Activated naive CD8-positive, alpha-beta T cell treated with anti-CD3 and anti-CD28 coated beads for 36 hours (primary cell): Measurements from ENCODE around the gene NOP14. TPM values are rescaled to one million over a fixed set of nuclear protein-coding genes. Genes with fewer than 3 reads are reported as not detected.
A peak's percentile ranks its signal among the peaks of the same experiment; 100 is the strongest.
"Not testable (repeated sequence)": the region's sequence is repeated elsewhere in the genome, so short reads cannot be mapped to it uniquely, and the experiment has no call there.

Source experiments
- DNase-seq: peaks from one replicate; pipeline ENCODE4 v3.0.0; 2021
- H3K27ac Mint-ChIP-seq: one replicate; pipeline ENCODE4 v1.8.0; 2022; ENCODE audit warnings: mild to moderate bottlenecking, moderate library complexity, mixed read lengths
- H3K27me3 Mint-ChIP-seq: one replicate; pipeline ENCODE4 v1.8.0; 2022; ENCODE audit warnings: mild to moderate bottlenecking, mixed read lengths
- H3K36me3 Mint-ChIP-seq: one replicate; pipeline ENCODE4 v1.8.0; 2021; ENCODE audit warnings: mild to moderate bottlenecking, mixed read lengths
- H3K4me1 Mint-ChIP-seq: one replicate; pipeline ENCODE4 v1.8.0; 2021; ENCODE audit warnings: mixed read lengths
- H3K4me3 Mint-ChIP-seq: one replicate; pipeline ENCODE4 v1.8.0; 2022; ENCODE audit warnings: mild to moderate bottlenecking, moderate library complexity, mixed read lengths
- H3K9me3 Mint-ChIP-seq: one replicate; pipeline ENCODE4 v1.8.0; 2022; ENCODE audit warnings: mixed read lengths
- total RNA-seq, 2 experiments: library from RNA; stranded (reverse); gene quantifications; one replicate each; pipeline ENCODE4 v1.2.3, GENCODE V29; 2021

NOP14 gene
- total RNA-seq, 2 experiments from 2014 or later = 99.1 to 102 TPM

DNA sequence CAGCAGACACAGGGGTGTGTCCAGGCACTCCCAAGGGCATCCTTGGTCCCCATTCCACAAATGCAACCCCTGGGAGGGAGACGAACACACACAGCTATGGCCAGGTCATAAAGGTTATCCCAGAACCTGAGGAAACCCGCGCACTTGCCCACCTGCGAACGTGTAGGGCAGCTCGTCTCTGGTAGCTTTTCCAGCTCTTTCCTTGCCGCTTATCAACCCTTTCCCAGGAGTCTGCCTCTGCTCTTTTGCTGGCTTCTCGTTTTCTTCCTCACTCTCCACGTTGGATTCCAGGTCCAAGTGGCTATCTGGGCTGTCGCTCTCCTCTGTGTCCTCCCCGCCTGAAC is 13.5 kb downstream of the NOP14 start:
- Mint-ChIP-seq H3K4me3 (no peak overlapping the region), H3K9me3 (no peaks in the 10 kb centered on the region), H3K4me1 (peaks cover 15% of the 10 kb centered on the region), H3K27me3 (no peaks in the 10 kb centered on the region), H3K27ac (no peak overlapping the region), H3K36me3 (peaks cover 44% of the 10 kb centered on the region)
- DNase-seq = no peak

DNA sequence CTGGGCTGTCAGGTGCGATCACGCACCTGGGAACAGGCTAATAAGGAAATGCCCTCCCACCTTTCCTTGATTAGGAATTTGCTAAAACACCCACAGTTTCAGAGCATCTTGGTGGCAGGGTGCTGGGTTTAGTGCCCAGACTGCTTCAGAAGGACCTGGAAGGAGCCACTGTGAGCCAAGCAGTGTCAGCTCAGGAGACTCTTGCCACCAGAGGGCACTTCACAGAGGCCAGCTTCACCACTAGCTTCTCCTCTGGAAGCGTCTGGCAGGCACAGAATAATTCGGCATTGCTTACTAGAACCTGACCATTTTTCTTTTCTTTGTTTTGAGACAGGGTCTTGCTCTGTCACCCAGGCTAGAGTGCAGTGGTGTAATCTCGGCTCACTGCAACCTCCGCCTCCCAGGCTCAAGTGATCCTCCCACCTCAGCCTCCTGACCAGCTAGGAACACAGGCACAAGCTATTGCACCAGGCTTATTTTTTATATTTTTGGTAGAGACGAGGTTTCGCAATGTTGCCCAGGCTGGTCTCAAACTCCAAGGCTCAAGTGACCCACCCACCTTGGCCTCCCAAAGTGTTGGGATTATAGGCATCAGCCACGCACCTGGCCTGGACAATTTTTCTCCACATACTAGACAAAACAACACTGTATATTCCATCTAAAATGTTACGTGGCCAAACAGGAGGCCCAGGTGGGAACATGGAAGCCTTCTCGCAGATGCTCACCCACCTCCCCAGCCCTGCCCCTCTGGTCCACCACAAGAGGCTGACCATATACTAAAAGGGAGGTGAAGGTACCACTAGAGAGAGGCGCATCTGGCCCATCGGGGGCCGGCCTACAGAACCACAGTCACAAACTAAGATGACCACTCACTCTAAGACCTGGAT is 14.1 kb downstream of the NOP14 start:
- H3K36me3 Mint-ChIP-seq = peaks cover 41% of the 10 kb centered on the region
- no peak for DNase-seq
- H3K27me3 Mint-ChIP-seq = no peaks in the 10 kb centered on the region
- H3K27ac Mint-ChIP-seq = peak overlapping the region; percentile 45
- no peak overlapping the region for H3K4me3 Mint-ChIP-seq
- no peaks in the 10 kb centered on the region for H3K9me3 Mint-ChIP-seq
- peaks cover 10% of the 10 kb centered on the region for H3K4me1 Mint-ChIP-seq

DNA sequence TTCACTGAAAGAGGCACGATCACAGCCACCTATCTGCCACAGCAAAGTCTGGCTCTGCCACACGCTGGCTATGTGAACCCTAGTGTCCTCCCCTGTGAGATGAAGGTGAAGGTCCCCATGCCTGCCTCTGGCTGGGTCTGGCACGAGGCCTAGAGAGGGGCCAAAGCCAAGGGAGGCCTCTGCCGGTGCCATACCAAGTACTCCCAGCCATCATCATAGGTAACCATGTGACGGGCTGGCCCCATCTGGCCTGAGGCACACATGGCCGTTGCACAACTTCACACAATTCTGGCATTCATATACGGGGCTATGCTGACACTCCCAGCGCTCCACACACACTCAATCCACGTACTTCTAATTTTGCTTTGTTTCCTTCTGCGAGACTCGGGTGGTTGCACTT is 15.3 kb downstream of the NOP14 start:
- no peak for DNase-seq
- Mint-ChIP-seq H3K27ac (no peak overlapping the region), H3K36me3 (peaks cover 34% of the 10 kb centered on the region), H3K9me3 (no peaks in the 10 kb centered on the region), H3K4me1 (peaks cover 9% of the 10 kb centered on the region), H3K4me3 (no peak overlapping the region), H3K27me3 (no peaks in the 10 kb centered on the region)

DNA sequence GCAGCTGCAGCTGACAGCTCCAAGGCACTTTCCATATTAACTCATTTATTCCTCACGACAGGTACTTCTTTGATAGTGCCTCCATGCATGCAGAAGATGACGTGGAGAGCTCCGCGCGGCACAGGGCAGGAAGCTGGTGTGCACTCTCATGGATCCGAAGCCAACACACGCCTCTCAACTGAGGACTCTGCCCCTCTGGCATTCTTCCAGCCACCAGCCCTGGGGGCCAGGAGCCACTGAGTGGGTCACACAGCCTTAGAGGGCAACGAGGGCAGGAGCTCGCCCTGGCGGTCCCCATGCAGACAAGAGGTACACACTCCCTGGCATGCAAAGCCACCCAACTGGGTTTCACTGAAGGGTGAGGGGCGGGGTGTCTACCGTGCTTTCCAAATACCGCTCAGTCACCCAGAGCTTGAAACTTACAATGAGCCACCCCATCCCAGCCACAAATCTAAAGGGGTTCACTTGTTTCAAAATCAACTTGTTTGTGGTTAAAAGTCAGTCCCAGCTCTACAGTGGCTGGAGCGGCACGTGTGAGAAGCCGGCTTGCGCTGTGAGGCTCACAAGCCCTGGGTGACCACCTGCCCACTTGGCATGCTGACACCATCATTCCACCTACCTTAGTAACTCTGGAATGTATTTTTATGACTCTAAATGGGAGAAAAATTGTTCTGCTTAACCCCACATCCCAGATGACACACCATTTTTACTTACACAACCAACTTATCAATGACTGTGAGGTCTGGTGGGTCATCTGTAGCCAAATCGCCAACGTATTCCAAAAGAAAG is 16.2 kb downstream of the NOP14 start:
- no peak for DNase-seq
- H3K9me3 Mint-ChIP-seq = no peaks in the 10 kb centered on the region
- H3K4me3 Mint-ChIP-seq = no peak overlapping the region
- no peaks in the 10 kb centered on the region for H3K27me3 Mint-ChIP-seq
- peaks cover 34% of the 10 kb centered on the region for H3K36me3 Mint-ChIP-seq
- H3K4me1 Mint-ChIP-seq = peaks cover 6% of the 10 kb centered on the region
- no peak overlapping the region for H3K27ac Mint-ChIP-seq

DNA sequence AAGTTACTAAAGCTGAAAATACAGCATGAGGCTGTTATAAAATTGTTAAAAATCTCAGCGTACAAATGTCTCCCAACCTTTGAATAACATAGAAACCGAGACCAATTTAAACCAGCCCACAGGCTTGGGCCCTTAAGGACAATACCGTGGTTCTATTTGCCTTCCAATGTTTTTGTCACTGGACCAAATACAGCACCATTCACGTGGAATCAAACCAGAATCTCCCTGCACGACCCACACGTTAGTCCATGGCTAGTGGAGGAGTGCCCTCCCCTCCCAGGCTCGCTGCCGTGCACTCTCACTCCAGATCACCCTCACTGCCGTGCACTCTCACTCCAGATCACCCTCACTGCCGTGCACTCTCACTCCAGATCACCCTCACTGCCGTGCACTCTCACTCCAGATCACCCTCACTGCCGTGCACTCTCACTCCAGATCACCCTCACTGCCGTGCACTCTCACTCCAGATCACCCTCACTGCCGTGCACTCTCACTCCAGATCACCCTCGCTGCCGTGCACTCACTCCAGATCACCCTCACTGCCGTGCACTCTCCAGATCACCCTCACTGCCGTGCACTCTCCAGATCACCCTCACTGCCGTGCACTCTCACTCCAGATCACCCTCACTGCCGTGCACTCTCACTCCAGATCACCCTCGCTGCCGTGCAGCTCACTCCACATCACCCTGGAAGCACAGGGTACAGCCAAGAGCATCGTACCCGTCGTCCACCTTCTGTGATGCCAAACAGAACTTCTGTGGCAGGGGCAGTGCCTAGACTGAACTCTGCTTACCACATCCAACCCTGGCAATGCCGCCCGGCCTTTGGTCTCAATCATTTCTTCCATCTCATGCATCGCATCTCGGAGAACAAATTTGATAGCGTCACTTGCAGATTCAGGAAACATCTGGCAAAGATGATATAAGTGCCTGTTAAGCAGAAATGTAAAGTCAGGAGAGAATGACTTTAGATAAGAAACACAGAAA is 17.3 kb downstream of the NOP14 start:
- H3K9me3 Mint-ChIP-seq, DNase-seq, H3K27me3 Mint-ChIP-seq, H3K4me1 Mint-ChIP-seq, H3K27ac Mint-ChIP-seq, H3K4me3 Mint-ChIP-seq: not testable (repeated sequence)
- peaks cover 29% of the 10 kb centered on the region for H3K36me3 Mint-ChIP-seq

DNA sequence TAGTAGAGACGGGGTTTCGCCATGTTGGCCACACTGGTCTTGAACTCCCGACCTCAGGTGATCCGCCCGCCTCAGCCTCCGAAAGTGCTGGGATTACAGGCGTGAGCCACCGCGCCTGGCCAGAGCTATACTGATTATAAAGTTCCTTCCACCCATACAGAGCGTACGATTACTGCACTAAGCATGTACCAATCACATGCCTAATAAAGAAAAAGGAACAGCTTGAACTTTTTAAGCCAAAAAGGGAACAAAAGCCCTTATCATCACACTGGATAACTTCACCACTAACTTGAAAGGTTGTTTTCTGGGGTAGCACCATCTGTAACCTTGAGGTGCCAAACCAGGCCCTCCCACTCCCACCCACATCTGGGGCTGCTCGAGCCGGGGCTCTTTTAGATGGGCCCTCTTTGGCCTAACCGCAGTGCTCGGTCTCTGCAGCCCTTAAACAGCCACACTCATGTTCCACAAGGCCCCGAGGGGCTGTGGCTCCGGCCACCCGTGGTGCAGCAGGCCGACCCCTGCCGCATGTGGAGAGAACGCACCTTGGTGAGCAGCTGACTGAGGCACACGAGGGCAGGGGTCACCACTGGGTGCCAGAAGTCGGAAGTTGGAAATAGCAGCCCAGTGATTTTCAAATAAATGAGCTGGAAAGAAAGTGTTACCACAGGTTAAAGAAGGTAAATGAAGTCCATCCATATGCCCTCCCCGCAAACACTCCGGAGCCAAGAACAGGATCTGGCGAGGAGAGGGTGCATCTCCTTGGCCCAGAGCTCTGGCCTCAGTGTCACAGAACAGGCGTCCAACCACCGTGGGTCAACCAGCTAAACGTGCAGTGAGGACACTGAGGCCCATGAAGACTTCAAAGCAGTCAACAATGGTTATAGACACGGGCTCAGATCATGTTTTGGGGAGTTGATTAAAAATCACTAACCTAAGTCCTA is 18.4 kb downstream of the NOP14 start:
- Mint-ChIP-seq H3K4me1 (peaks cover 5% of the 10 kb centered on the region), H3K27me3 (no peaks in the 10 kb centered on the region), H3K27ac (no peak overlapping the region), H3K4me3 (no peak overlapping the region), H3K9me3 (no peaks in the 10 kb centered on the region), H3K36me3 (peaks cover 34% of the 10 kb centered on the region)
- no peak for DNase-seq

DNA sequence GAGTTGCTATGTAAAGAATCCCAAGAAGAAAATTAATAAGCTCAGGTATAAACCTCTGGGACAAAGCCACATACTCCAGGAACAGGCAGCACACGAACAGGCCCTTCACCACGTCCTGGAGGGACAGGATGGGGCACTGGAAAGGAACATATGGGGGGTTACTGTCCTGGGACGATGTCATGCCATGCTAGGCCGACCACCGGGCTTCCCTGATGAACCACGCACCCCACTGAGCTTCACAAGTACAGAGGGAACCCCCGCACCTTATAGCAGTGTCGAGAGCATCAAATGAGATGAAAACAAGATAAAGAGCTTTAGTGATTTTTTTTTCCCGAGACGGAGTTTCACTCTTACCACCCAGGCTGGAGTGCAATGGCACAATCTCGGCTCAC is 19.1 kb downstream of the NOP14 start:
- Mint-ChIP-seq H3K4me3 (no peak overlapping the region), H3K36me3 (peaks cover 40% of the 10 kb centered on the region), H3K27ac (peak overlapping the region; percentile 66), H3K4me1 (peaks cover 5% of the 10 kb centered on the region), H3K9me3 (no peaks in the 10 kb centered on the region), H3K27me3 (no peaks in the 10 kb centered on the region)
- DNase-seq = no peak

DNA sequence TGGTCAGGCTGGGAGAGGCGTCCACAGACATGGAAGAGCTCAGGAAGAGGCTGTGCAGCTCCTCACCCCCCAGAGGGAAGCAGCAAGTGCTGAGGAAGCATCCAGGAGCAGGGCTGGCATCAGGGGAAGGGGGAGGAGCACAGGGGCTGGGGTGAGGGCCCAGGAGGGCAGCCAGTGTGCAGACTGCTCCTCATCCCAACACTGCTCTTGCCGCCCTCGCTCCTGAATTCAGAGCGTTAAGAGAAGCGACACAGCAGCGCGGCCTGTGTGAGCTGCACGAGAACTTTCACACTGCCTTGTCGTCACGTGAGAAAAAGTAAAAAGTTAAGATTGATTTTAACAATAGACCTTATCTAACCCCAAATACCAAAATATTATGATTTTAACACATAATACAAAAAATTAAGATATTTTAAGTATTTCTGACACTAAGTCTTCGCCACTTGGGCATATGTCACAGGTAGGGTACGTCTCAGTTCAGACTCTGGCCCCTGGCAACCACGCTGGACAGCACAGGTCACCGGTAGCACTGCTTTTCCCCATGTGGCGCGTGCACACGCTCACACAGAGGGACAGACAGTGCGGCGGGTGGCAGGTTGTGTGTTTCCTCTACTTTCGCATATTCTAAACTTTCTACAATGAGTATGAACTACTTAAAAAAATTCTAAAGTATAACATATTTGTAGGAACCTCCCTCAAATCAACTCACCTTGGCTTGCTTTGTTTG is 19.7 kb downstream of the NOP14 start:
- no peak for DNase-seq
- peak overlapping the region; percentile 32 for H3K4me3 Mint-ChIP-seq

DNA sequence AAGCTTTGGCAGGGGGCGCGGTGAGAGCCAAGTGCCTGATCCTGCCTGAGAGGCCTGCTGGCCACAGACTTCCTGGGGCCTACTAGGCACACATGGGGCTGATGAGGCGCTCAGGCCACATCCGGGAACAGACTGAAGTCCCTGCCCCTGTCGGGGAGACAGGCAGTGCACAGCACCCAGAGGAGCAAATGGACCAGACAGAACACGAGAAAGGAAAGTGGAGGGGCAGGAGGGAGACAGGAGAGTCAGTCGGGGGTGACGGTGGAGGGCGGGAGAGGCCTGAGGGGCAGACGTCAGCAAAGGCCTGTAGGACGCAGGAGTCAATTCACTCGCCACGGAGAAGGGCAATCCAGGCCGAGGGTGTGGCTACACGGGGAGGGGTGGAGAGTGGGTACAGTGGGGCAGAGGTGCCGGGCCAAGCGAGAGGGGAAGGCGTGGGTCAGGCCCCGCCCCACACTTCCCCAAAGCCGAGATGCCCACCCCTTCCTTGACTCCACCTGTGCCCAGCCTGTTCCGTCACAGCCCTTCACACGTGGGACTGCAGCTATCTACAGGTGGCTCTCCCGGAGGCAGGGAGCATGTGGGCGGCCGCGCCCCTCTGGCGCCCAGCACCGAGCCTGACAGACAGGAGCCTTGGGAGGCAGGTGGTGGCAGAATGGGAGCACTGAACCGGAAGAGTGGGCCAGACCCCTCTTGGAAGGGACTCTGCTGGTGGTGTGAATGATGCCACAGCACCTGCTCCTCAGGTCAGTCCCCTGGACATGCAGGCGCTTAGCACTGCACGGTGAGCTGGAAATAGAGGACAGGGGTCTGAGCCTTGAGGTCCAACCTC is 20.5 kb downstream of the NOP14 start:
- Mint-ChIP-seq H3K27ac (peak overlapping the region; percentile 72), H3K9me3 (no peaks in the 10 kb centered on the region), H3K4me3 (peak overlapping the region; percentile 38), H3K27me3 (no peaks in the 10 kb centered on the region), H3K4me1 (peaks cover 13% of the 10 kb centered on the region), H3K36me3 (peaks cover 42% of the 10 kb centered on the region)
- no peak for DNase-seq

More for the DNA sequence above, 19.7 kb downstream of the NOP14 start:
- no peaks in the 10 kb centered on the region for H3K27me3 Mint-ChIP-seq
- H3K36me3 Mint-ChIP-seq = peaks cover 41% of the 10 kb centered on the region
- H3K9me3 Mint-ChIP-seq = no peaks in the 10 kb centered on the region
- H3K4me1 Mint-ChIP-seq = peaks cover 8% of the 10 kb centered on the region
- H3K27ac Mint-ChIP-seq = peak overlapping the region; percentile 71

DNA sequence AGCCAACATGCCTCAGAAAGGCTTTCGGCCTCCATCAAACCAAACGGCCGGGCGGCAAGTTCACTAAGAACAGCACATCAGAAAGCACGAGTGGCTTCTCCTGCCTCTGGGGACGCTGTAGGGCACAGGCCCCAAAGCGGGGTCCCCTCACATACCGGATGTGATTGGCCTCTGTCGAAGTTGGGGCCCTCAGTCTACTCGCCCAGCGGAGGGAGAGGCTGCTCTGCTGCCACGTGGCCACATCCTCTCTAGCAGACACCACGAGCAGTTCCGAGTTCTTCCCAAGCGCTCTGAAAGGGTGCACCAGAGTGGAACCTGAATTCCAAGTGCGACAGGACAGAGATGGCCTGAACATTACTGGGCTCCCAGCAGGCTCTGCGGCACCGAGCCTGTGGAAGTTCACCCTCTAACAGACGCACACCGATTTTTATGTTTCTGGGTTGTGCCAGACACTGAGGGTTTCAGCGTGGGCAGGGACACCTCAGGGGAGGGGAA is 21.1 kb downstream of the NOP14 start:
- no peak overlapping the region for H3K4me3 Mint-ChIP-seq
- H3K27ac Mint-ChIP-seq = peak overlapping the region; percentile 72
- H3K9me3 Mint-ChIP-seq = no peaks in the 10 kb centered on the region
- no peak for DNase-seq
- H3K36me3 Mint-ChIP-seq = peaks cover 47% of the 10 kb centered on the region
- peaks cover 18% of the 10 kb centered on the region for H3K4me1 Mint-ChIP-seq
- H3K27me3 Mint-ChIP-seq = no peaks in the 10 kb centered on the region

DNA sequence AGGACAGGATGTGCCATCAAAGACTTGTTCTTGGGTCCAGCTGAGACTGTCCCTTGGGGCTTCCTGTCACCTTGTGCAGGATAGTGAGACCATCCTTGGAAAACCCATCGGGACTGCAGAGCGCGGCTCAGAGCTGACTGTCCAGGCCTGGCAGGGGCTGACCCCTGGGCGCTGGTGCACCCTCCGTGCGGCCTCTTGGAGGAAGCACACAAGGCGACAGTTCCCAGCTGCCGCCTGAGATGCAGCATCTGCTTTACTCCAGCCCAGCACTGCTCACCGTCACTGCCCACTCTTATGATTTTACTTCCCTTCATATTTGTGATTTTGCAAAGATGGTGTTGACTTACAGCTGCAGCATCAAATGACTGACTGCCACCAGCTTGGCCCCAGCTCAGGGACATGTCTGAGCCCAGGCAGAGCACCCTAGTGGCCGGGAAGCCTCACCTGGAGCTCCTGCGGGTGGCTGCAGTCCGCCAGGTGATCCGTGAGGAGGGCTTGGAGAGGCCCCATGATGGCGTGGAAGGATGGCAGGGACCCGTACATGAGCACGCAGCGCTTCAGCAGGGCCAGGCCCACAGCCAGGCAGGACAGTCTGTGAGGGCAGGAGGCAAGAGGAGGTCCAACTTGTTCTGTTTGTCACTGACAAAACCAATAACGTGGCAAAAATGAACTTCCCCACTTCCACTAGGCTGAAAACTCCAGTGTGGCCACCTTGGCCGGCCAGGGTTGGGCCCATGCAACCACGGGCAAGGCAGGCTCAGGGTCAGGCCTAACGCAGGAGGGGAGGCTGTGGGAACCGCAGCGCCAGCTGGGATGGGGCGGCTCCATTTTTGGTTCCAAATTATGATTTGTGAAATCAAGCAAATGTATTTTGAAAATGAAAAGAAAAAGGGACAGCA is 21.8 kb downstream of the NOP14 start:
- Mint-ChIP-seq H3K36me3 (peaks cover 54% of the 10 kb centered on the region), H3K9me3 (peaks cover 2% of the 10 kb centered on the region), H3K27me3 (no peaks in the 10 kb centered on the region), H3K4me3 (no peak overlapping the region), H3K4me1 (peaks cover 25% of the 10 kb centered on the region), H3K27ac (peak overlapping the region; percentile 56)
- DNase-seq = no peak
